Stimulated activated CD8-positive, alpha-beta memory T cell treated with anti-CD3 and anti-CD28 coated beads, Interleukin-2, amount 100 ng/mL, for 48 hours (primary cell): ENCODE results near the gene MOCS1.
A peak's percentile ranks its signal among the peaks of the same experiment; 100 is the strongest.

Source experiments
- DNase-seq, 2 donors: peaks; one replicate each; pipeline ENCODE4 v3.0.0-alpha.2; 2020; ENCODE audit warnings: low read depth in 2 of 2

MOCS1 gene

DNA sequence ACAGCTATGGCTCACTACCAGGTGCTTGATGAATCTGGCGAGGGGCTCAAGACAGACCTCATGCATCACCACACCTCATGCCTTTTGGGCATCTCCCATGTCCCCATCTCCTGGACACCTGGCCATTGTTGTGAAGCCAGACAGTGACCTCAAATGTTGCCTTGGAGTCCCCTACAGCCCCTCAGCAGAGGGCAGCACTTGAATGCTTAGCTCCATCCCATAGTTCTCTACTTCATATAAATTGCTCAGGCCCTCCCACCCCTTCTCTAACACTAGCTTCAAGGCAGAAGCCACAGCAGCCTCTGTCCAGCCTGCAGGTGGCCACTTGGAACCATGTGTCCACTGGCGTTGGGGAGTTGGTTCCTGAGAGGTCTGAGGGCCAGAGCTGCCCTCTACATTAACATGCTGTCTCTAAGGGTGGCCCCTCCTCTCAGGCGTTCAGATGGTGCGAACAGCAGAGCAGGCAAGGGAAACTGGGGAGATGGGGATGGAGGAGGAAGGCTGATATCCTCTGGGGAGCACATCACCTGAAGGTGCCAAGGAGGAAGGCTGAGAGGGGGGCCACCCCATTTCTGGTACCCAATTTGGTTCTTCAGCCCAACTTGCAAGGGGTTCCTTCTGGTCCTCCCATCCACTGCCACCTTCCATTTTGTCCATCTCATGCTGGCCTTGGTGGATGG lies 31.3 kb downstream of the MOCS1 start:
- DNase-seq, result no peak

DNA sequence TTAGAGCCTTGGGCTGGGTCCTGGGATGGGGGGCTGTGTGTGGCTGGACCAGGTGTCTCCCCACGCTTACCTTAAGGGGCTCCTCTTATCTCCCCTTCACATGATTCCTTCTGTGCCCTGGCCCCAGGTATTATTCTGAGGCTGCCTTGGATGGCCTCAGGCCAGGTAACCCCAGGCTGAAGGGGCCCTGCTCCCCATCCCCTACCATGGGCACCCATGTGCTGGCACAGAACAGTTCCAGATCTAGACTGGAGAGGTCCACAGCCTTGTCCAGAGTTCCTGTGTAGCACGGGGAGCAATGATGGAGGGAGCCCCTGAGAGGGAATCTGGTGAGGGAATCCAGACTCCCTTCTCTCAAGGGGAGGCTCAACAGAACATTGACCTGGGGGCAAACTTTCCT lies 32.1 kb downstream of the MOCS1 start:
- DNase-seq, result no peak

DNA sequence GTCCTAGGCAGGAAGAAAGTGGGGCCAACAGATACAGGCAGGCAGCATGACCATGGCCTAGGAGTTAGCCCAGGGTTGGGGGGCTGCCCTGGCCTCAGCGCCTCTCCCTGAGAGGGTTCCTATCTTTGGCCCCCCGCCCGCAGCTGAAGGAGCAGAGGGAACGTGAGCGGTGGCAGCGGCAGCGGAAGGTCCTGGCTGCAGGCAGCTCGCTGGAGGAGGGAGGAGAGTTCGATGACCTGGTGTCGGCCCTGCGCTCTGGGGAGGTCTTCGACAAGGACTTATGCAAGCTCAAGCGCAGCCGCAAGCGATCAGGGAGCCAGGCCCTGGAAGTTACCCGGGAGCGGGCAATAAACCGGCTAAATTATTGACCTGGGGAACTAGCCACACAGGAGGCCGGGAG lies 32.6 kb downstream of the MOCS1 start:
- no peak for DNase-seq

DNA sequence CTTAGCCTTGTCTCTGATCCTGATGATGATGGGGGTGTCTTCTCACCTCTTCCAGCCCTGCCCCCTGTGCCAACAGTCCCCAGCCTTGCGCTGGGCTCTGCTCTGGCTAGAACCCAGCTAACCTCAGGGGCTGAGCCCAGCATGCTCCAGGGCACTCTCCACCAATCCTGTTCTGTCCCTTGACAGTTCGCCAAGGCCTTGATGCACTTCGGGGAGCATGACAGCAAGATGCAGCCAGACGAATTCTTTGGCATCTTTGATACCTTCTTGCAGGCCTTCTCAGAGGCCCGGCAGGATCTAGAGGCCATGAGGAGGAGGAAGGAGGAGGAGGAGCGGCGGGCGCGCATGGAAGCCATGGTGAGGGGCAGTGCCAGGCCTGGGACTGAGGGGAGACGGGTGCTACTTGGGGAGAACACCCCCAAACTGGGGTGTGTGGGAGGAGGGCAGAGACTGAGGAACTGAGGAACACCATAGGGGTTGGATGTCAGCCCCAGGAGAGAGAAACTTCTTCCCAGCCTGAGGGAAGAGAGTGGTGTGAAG lies 33.1 kb downstream of the MOCS1 start:
- no peak for DNase-seq

DNA sequence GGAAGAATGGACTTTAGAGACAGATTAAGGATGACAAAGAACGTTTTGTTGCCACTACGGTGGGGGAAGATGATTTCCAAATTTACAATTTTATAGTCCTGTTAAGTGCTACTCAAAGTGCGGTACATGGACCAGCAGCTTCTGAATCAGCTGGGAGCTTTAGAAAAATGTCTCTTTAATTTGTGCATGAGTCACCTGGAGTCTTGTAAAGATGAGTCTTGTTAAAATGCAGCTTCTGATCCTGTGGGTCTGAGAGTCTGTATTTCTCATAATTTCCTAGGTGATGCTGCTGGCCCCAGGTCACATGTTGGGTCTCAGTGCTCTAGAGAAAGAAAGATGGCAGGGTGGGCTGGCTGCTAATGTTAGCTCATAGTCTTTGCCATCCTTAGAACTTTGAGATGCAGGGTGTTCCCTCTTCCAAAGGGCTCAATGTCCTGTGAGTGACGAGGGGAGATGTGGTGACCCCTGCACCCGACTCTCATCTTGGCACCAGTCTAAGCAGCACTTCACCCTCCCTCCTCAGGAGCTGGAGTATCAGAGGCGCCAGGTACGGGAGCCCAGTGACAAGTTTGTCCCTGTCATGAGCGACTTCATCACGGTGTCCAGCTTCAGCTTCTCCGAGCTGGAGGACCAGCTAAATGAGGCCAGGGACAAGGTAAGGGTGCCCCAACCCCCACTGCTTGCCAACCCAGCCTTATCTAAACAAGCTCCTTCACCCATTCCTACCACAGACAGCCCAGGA lies 34.5 kb downstream of the MOCS1 start:
- DNase-seq, result no peak

DNA sequence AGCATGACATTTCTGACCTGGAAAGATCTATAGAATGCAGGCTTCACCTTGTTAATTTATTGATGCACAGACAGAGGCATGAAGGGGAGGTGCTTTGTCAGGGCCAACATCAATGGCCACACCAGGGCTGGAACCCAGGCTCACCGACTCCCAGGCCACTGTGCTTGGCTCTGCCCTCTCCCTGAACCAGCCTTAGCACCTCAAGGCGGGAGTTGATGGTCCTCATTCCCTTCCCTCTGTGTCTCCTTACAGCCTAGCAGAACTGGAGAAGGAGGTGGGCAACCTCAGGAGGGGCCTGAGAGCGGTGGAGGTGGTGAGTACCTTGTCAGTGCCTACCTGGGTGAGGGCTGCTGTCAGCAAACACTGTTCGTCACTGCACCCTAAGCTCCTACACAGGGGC lies 35.6 kb downstream of the MOCS1 start:
- no peak for DNase-seq

DNA sequence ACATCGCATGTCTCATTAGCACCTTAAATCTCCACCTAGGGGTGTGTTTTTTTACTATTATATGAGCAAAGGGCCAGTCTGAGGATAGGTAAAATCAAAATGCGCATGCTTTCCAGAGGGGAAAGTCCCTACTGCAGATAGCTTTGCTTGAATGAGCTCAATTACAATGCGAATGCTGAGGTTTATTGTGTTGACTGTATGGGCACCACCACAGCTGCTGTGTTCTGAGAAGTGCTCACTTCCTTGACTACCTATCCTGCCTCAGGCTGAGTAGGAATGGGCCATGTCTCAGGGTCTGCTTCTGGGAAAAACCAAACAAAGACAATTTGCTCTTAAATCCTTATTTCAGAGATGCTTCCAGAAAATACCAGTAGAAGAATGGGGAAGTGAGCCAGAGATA lies 36.6 kb downstream of the MOCS1 start:
- no peak for DNase-seq

DNA sequence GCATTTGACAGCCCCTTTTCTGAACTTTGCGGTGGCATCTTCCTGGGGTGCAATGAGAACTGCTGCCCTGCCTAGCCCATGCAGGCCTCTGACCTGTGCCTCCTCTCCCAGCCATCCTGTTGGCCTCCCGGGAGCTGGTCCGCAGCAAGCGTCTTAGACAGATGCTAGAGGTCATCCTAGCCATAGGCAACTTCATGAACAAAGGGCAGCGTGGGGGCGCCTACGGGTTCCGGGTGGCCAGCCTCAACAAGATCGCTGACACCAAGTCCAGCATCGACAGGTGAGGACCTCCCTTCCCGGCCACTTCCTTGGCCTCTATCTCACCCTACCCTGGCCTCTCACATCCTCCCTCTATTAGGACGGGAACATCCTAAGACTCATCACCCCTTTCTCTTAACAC lies 37.6 kb downstream of the MOCS1 start:
- DNase-seq, result no peak

DNA sequence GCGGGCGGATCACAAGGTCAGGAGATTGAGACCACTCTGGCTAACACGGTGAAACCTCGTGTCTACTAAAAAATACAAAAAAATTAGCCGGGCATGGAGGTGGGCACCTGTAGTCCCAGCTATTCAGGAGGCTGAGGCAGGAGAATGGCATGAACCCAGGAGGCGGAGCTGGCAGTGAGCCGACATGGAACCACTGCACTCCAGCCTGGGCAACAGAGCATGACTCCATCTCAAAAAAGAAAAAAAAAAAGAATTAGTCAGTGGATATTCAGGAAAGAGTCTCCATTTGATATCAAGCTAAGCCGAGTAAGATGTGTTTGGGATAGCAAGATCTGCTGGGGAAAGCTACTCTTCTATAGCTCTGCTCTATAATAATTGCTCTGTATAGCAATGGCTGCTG lies 41.0 kb downstream of the MOCS1 start:
- no peak for DNase-seq

DNA sequence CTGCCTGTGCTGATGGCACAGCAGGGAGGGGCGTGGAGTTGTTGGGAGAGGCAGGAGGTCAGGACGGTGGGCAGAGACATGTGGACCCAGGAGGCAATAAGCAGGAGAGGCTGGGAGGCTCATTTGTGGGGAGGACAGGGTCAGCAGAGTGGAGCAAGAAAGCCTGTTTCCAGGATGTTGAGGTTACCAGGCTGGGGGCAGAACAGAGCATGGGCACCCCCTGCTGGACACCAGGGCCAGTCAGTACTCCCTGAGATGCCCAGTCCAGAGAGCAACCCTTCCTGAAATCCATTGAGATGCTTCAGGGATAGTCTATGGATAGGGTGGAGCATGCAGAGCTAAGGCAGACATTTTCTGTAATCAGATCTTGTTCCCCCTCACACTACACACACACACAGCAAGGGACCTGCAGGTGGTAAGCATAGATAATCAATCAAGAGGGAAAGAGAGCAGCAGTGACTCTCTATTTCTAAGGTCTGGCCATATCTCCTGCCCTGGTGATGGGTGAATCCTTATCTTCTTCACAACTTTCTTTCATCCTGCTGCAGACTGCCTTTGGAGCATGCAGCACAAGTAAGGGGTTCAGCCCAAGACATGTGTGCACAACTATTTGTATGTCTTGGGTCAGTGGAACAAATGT lies 41.7 kb downstream of the MOCS1 start:
- DNase-seq, result peak; percentile 2 to 3

DNA sequence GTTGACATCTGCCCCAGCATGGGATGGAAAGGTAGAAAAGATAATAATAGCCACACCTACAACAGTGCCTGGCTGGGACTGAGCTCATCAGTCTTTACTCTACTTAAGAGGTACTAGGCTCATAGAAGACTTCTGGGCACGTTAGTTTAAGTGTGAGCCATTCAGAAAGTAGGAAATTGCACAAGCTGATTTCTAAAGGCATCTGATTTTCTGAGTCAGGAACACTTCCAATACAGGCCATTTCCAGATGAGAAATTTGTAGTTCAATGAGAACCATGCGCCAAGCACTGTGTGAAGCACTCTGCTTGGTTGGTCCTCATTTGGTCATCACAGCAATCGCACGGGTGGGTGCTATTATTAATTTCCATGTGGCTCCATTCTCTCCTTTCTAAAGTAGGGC lies 42.3 kb downstream of the MOCS1 start:
- no peak for DNase-seq

DNA sequence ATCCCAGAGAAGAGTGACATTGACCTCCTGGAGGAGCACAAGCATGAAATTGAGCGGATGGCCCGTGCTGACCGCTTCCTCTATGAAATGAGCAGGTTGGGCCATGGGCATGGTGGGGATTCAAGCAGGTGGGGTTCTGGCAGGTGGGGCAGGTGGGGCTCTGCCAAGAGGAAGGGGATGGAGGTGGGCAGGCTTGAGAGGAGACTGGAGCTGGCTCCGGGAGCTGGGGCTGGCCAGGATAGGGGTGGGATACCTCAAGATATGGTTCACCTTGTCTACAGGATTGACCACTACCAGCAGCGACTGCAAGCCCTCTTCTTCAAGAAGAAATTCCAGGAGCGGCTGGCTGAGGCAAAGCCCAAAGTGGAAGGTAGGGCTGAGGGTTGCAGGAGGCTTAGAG lies 42.9 kb downstream of the MOCS1 start:
- no peak for DNase-seq

DNA sequence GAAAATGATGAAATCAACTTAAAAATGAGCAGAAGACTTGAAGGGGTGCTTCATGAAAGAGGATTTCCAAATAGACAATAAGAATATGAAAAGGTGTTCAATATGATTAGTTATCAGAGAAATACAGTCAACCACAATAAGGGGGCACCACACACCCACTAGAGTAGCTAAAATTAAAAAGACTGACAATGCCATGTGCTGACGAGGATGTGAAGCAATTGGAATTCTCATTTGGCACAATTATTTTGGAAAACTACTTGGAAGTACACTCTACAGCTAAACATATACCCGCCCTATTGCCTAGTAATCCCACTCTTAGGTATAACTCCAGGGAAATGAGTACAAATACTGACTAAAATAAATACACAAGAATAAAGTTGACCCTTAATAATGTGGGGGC lies 45.0 kb downstream of the MOCS1 start:
- DNase-seq, result no peak

DNA sequence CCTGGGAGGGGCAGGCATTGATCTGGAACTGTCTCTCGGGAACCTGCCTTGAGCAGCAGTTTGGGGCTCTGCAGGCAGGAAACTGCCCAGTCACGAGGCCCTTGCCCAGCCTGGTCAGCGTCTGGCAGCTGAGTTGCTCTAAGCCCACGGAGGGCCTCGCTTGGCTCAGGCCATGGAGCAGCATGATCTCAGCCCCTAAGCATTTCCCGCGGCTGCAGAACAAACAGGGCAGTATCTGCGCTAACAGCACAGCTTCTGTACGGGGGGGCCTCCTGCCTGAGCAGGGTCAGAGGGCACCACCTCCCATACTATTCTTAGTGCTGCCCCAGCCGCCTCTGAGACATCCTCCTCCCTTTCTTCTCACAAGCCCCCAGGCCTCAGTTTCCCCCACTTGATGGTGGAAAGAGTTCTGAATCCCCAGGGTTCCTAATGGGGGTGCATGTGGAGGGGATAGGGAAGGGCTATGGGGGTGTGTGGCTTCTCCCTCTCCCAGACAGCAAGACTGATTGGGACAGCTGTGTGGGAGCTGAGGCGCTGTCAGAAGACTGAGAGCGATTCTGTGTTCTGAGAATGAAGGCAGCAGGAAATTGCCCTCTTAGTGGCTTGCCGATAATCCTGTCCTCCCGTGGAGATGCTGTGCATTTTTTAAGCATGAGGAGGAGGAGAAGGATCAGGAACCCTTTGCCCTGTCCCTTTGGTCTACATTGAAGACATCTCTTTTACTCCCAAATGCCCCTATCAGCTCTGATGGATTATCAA lies 46.4 kb downstream of the MOCS1 start:
- DNase-seq, result no peak

DNA sequence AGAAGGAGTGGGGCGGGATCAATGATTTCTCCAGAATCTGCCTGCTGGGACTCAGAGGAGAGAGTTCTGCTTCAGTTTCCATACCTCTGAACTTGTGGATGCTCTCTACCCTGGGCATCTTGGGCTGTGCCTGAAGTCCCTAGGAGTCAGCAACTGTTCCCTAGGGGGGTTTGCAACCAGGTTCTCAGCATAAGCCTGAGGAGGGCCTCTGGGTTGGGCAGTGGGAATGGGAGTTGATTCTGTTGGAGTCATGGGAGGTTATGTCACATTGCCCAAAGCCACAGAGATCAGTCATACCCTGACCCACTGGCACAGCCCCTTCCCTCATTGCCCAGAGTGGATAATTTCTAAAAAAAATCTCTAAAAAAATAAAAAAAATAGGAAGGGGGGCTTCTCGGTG lies 47.4 kb downstream of the MOCS1 start:
- DNase-seq, result no peak

DNA sequence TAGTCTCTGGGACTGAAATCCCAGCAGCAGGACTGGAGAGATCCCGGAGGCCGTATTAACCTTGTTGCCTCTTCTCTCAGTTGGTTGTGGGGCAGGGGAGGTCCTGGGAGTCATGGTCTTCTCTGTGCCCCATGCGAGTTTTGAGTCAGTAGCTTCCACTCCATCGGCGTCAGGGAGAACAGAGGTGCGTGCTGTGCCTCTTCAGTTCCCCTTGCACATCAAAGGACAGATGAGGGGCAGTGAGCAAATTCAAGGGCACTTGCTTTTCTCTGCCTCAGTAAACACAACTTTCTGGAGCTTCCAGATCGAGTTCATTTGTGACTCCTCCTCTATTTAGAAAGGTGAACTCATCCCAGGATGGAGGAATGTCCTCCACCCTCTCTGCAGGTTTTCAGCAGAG lies 48.6 kb downstream of the MOCS1 start:
- no peak for DNase-seq

DNA sequence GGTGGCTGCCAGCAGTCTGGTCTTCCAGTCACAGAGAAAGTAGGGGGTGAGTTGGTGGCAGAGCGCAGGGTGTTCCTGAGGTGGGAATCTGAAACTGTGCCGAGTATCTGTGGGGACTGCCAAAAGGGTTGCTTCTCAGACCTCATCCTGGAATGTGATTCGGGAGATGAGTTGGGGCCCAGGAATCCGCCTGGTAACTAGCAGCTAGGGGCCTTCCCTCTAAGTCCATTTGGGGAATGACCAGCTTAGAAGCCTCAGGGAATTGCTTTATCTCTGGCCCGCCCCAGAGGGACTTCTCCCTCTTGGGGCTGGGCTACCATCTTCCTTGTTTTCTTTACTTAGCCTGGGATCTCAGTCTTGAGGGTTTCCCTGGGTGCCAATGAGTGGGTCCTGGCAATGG lies 49.6 kb downstream of the MOCS1 start:
- DNase-seq, result no peak

DNA sequence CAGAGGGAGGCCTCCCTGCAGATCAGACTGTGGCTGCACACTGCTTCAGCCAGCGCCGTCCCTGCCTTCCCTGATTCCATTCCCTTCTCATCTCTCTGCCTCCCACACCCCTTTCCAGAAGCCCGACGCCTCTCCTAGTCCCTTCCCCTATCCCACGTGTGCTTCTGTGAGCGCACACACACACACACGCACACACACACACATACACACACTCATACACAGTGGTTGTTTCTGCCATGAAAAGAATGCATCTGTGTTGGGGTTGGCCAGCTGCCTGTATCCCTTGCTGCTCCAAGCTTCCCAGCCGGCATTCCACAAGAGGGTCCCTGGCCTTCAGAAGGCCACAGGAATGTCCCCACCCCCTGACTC lies 51.7 kb downstream of the MOCS1 start:
- DNase-seq, result no peak

DNA sequence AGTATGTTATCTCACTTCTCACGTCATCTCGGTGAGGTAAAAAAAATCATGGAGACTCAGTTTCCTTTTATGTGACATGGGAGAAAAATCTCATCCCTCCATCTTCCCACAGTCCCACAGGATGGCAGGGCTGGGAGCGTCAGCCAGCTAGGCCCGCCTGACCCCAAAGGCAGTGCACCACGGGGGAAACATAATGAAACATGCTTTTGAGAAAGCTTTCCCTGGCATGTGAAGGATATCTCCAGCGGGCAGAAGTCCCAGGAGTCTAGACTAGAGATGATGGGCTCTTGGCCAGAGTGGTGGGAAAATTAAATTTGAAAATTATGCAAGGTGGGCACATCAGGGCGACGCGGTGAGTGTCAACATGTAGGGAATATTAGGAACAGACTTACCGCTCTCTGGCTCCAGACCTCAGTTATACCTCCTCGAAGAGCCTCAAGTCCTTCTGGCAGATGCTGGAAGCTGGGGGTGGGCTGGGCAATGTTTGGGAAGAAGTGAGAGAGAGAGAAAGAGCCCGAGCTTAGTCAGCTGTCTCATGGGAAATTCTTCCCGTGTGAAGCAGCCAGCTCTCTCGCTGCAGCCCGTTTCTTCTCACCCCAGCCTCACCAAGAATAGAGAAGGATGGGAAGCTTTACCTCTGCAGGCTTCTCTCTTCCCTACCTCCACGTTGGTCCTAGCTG lies 52.3 kb downstream of the MOCS1 start:
- DNase-seq, result no peak

DNA sequence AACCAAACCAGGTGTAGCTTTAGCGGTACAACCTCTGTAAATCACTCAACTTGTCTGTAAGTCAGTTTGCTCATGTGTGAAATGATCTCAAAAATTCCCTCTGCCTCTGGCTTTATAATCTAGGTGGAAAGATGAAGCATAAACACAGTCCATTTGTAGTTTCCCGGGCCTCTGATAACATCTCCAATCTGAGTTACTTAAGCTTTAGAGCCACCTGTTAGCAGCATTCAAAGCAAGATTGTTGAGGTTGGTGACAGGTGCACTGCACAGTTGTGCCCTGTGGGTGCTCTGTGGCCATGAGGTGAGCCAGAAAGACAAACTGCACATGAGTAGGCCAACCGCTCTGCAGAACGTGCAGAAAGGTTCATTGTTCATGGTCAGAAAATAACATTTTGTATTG lies 53.7 kb downstream of the MOCS1 start:
- DNase-seq, result no peak

DNA sequence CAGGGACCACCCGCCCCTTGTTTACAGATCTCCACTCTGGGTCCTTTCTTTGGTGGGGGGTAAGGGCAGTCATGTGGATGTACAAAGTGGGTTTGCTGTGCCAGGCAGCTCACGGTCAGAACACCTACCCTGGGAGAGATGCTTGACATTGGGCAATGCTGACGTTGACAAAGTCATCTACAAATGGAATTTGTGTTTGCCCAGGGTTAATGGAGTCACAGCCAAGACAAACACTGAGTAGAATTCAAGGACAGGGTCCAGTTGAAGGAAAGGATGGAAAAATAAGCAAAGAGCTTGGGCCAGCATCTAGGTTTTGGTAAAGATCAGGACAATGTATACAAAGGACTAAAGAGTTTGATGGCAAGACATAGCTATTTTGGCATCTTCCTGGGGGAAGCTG lies 54.7 kb downstream of the MOCS1 start:
- no peak for DNase-seq

DNA sequence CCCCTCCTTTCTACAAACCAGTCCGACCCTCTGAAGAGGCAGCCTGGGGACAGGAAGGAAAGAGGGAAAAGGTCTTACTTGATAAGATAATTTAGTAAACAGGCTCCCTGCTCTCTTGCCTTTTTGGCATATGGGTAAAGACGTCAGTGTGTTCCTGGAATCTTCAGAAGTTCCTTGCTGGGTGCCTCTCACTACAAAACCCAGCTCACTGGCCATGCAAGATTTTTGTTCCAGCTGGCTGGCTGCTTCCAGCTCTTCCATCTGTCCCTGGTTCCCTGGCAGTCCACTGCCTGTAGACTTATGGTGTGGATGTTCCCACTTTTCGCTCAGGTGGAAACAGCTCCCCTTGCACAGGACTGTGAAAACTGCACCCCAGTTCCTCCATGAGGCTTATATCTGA lies 57.4 kb downstream of the MOCS1 start:
- no peak for DNase-seq
